ENCODE data around the gene DNAAF5.

GRCh38 chr7:801940-802381, 75.5 kb downstream of the DNAAF5 start:
- no peak for TF ChIP-seq CTCF (IDR thresholded peaks at IDR 0.05)
- no peak for TF ChIP-seq POLR2A (IDR thresholded peaks at IDR 0.05)
